PC-9 (cell line): Measurements from ENCODE around the gene THUMPD3.

ENCODE experiments used
- EZH2 ChIP-seq: fragments of 200-600 bp; sonication (generic); IDR thresholded peaks from 2 replicates; pipeline ENCODE4 v1.8.0; 2017; ENCODE audit warnings: antibody characterized with exemption, low read depth
- TF ChIP-seq, protein P1 (sequence below): fragments of 200-600 bp; sonication (generic); conservative IDR thresholded peaks from 2 replicates; pipeline ENCODE4 v1.6.1; 2017; ENCODE audit warnings: mixed run types, antibody characterized with exemption, mild to moderate bottlenecking, moderate library complexity

DNA sequence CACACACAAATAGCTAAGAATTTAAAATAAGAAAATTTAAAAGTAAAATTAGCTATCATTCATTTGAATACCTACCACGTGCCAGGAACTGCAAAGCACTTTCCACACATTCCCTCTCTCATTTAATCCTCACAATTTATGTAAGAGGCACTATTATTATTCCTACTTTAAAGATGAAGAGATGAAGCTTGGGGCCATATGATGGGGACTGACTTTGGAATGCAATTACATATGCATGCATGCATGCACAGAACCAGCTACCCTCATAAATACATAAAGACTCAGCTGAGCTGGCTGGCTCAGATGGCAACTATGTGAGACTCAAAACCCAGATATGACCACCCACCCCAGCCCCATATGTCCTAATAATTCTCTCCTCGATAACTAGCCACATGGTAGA, 31.7 kb upstream of the THUMPD3 start:
- TF ChIP-seq, protein P1, sequence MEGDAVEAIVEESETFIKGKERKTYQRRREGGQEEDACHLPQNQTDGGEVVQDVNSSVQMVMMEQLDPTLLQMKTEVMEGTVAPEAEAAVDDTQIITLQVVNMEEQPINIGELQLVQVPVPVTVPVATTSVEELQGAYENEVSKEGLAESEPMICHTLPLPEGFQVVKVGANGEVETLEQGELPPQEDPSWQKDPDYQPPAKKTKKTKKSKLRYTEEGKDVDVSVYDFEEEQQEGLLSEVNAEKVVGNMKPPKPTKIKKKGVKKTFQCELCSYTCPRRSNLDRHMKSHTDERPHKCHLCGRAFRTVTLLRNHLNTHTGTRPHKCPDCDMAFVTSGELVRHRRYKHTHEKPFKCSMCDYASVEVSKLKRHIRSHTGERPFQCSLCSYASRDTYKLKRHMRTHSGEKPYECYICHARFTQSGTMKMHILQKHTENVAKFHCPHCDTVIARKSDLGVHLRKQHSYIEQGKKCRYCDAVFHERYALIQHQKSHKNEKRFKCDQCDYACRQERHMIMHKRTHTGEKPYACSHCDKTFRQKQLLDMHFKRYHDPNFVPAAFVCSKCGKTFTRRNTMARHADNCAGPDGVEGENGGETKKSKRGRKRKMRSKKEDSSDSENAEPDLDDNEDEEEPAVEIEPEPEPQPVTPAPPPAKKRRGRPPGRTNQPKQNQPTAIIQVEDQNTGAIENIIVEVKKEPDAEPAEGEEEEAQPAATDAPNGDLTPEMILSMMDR, result no peak
- TF ChIP-seq EZH2, result no peak
